Kidney (tissue), 14 donors: ENCODE results near the gene KIR2DL1. TPM values are rescaled to one million over a fixed set of nuclear protein-coding genes. Genes with fewer than 3 reads are reported as not detected.
"Not testable (repeated sequence)": the region's sequence is repeated elsewhere in the genome, so short reads cannot be mapped to it uniquely, and the experiment has no call there.

Experiments used
- DNase-seq, 5 donors: peaks; one replicate each; pipeline ENCODE4 v3.0.0-alpha.2; 2013 to 2020
- FAIRE-seq: peaks from 2 replicates; lab custom pipeline; 2012; peaks lifted over from hg19 to GRCh38; lab: Jason Lieb, UNC
- H3K27ac ChIP-seq, 2 donors: one replicate each; pipeline ENCODE4 v1.7.0; 2013; ENCODE audit warnings: low read depth in 2 of 2, low read length in 2 of 2, inconsistent platforms in 1 of 2
- H3K27me3 ChIP-seq: one replicate; pipeline ENCODE4 v1.7.1; 2013; ENCODE audit warnings: low read length, inconsistent platforms; ENCODE audit not compliant: control insufficient read depth, insufficient read depth
- H3K36me3 ChIP-seq, 3 donors: one replicate each; pipeline versions ENCODE4 v1.7.0 to v1.7.1; 2013; ENCODE audit warnings: low read length in 3 of 3, control low read depth in 1 of 3, inconsistent platforms in 1 of 3; ENCODE audit not compliant: insufficient read depth in 3 of 3, control insufficient read depth in 2 of 3
- H3K4me1 ChIP-seq, 3 donors: one replicate each; pipeline versions ENCODE4 v1.7.0 to v1.7.1; 2013; ENCODE audit warnings: low read length in 3 of 3, inconsistent platforms in 1 of 3, low read depth in 1 of 3; ENCODE audit not compliant: control insufficient read depth in 2 of 3, insufficient read depth in 2 of 3
- H3K4me3 ChIP-seq, 3 donors: one replicate each; pipeline versions ENCODE4 v1.7.0 to v1.8.1; 2013; ENCODE audit warnings: low read length in 3 of 3, control low read depth in 1 of 3, inconsistent platforms in 1 of 3
- H3K9ac ChIP-seq, 3 donors: one replicate each; pipeline versions ENCODE4 v1.7.0 to v1.7.1; 2013; ENCODE audit warnings: low read length in 3 of 3, control low read depth in 1 of 3, inconsistent platforms in 1 of 3
- H3K9me3 ChIP-seq, 3 donors: one replicate each; pipeline versions ENCODE4 v1.7.0 to v1.7.1; 2013; ENCODE audit warnings: low read length in 3 of 3, control low read depth in 1 of 3, inconsistent platforms in 1 of 3; ENCODE audit not compliant: control insufficient read depth in 2 of 3, insufficient read depth in 1 of 3
- CTCF ChIP-seq: IDR thresholded peaks from 3 replicates; pipeline ENCODE4 v1.5.1; 2012; ENCODE audit warnings: mild to moderate bottlenecking, moderate library complexity, borderline replicate concordance; ENCODE audit not compliant: insufficient read depth; ENCODE audit errors: extremely low read depth
- intact Hi-C: fragments of 100-400 bp; cut with DNase I; formaldehyde crosslinking; loops from one replicate; pipeline ENCODE4 v1.11.1; 2022
- polyA plus RNA-seq: library from polyadenylated mRNA; stranded (reverse); fragments of 350-450 nt; fragmentation: Illumina TruSeq; extraction: RNeasy Lipid Tissue Mini Kit (QIAGEN cat#74804); gene quantifications from one replicate; pipeline ENCODE4 v1.2.3, GENCODE V29; 2014; ENCODE audit warnings: low read depth, low replicate concordance; ENCODE audit not compliant: insufficient read depth
- total RNA-seq: library from RNA; stranded (reverse); fragmentation: NEBNext Ultra II Directional; extraction: Animal tissue kit (Norgen Biotek cat#: 25700); gene quantifications from one replicate; pipeline ENCODE4 v1.2.1, GENCODE V29; 2021
- donor health status: control.
- donor health status: control.
- donor health status: control.
- donor health status: control.
- donor health status: control.
- donor health status: DM: yes; HTN: yes; CAD: no.
- donor health status: Normal renal cell carcinoma (clear cell type).

The KIR2DL1 gene
- total and polyA plus RNA-seq, 2 donors from 2014 or later, result 0.25 TPM; not detected in 1

DNA sequence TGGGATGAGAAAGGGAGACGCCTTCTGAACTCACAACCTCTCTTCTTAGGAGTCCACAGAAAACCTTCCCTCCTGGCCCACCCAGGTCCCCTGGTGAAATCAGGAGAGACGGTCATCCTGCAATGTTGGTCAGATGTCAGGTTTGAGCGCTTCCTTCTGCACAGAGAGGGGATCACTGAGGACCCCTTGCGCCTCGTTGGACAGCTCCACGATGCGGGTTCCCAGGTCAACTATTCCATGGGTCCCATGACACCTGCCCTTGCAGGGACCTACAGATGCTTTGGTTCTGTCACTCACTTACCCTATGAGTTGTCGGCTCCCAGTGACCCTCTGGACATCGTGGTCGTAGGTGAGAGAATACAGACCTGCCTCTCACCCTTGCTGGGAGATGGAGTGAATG lies 42.0 kb upstream of the KIR2DL1 start:
- H3K4me1 ChIP-seq, result no peaks in the 10 kb centered on the region
- intact Hi-C loops, result no loop called here
- no peak for FAIRE-seq
- H3K27ac ChIP-seq, result no peak overlapping the region
- H3K36me3 ChIP-seq, result no peaks in the 10 kb centered on the region
- no peak for DNase-seq
- H3K4me3 ChIP-seq, result no peak overlapping the region
- no peaks in the 10 kb centered on the region for H3K27me3 ChIP-seq
- no peaks in the 10 kb centered on the region for H3K9me3 ChIP-seq
- no peak overlapping the region for H3K9ac ChIP-seq
- no peak for TF ChIP-seq CTCF

DNA sequence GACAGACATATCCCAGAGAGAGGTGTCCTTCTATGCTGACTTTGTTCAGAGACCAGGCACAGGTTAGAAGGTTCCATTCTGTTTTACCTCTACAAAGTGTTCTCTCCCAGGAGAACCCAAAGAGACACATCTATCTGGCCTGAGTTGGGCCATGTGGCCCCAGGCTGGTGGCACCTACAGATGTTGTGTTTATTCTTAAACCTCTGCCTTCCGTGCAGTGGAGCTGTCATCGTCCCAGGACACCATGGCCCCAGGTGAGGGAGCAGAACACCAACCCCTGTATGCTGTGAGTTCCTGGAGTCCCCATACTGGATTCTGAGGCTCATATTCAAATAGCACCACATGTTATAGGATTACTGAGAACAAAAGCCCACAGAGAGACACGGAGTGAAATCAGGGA lies 41.4 kb upstream of the KIR2DL1 start:
- Histone ChIP-seq H3K36me3 (no peaks in the 10 kb centered on the region), H3K4me1 (no peaks in the 10 kb centered on the region), H3K27ac (no peak overlapping the region)

GRCh38 chr19:54729416-54730188 lies 40.0 kb upstream of the KIR2DL1 start:
- no peak overlapping the region for H3K27ac ChIP-seq
- H3K9ac ChIP-seq, result no peak overlapping the region
- no peak overlapping the region for H3K4me3 ChIP-seq
- TF ChIP-seq CTCF, result no peak
- no peak for DNase-seq
- intact Hi-C loops, result no loop called here
- FAIRE-seq, result no peak
- no peaks in the 10 kb centered on the region for H3K9me3 ChIP-seq
- no peaks in the 10 kb centered on the region for H3K36me3 ChIP-seq
- no peaks in the 10 kb centered on the region for H3K27me3 ChIP-seq
- no peaks in the 10 kb centered on the region for H3K4me1 ChIP-seq

More for the DNA sequence above, 41.4 kb upstream of the KIR2DL1 start:
- Histone ChIP-seq H3K9ac (no peak overlapping the region), H3K27me3 (no peaks in the 10 kb centered on the region), H3K9me3 (no peaks in the 10 kb centered on the region), H3K4me3 (no peak overlapping the region)
- no peak for TF ChIP-seq CTCF
- DNase-seq (no peak), FAIRE-seq (no peak)
- intact Hi-C loops, result no loop called here

DNA sequence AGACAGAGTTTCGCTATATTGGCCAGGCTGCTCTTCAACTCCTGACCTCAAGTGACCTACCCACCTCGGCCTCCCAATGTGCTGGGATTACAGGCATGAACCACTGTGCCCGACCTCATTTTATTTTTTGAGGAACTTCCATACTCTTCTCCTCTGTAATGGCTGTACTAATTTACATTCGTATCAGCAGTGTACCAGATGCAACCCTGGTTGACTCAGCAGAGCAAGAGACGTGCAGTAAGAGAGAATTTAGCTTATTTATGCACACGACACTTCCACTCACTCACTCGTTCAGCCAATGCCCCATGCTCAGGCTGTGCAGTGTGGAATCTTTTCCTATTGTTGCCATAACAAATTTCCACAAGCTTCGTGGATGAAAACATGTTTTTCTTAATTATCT lies 38.4 kb upstream of the KIR2DL1 start:
- no peaks in the 10 kb centered on the region for H3K4me1 ChIP-seq
- H3K27ac ChIP-seq, result no peak overlapping the region
- FAIRE-seq, result no peak
- no peak for TF ChIP-seq CTCF
- H3K36me3 ChIP-seq, result no peaks in the 10 kb centered on the region
- no peak for DNase-seq
- H3K9ac ChIP-seq, result no peak overlapping the region
- no peak overlapping the region for H3K4me3 ChIP-seq
- no peaks in the 10 kb centered on the region for H3K27me3 ChIP-seq
- no peaks in the 10 kb centered on the region for H3K9me3 ChIP-seq
- intact Hi-C loops, result no loop called here

- H3K4me3 ChIP-seq, H3K36me3 ChIP-seq, H3K9me3 ChIP-seq, FAIRE-seq, H3K27ac ChIP-seq, H3K4me1 ChIP-seq, intact Hi-C loops, H3K9ac ChIP-seq, H3K27me3 ChIP-seq, DNase-seq: not testable (repeated sequence)
These were observed 31.3 kb upstream of the KIR2DL1 start, which contains the start of gene KIR2DL3 for GRCh38 chr19:54738306-54738705. KIR2DL3 (plus strand) TSS chr19:54738513; CDS start chr19:54738546, 33 bp downstream.
